Inferior parietal cortex (tissue), 1 donor: ENCODE data around the gene DAPK3.
"Not testable (repeated sequence)": the region's sequence is repeated elsewhere in the genome, so short reads cannot be mapped to it uniquely, and the experiment has no call there.

ENCODE experiments used
- DNase-seq: peaks from one replicate; pipeline ENCODE4 v3.0.0-alpha.2; 2016; ENCODE audit errors: extremely low spot score

DAPK3 gene

DNA sequence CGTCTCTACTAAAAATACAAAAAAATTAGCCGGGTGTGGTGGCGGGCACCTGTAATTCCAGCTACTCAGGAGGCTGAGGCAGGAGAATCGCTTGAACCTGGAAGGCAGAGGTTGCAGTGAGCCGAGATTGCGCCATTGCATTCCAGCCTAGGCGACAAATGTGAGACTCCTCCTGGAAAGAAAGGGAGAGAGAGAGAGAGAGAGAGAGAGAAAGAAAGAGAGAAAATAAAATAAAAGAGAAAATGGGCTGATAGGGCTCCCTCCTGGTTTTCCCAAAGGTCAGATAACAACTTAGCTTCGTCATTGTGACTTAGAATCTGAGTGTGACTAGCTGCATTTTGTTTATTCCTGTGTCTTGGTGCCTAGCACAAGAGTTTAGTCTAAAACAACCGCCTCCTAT is 34.5 kb upstream of the DAPK3 start:
- DNase-seq = not testable (repeated sequence)

DNA sequence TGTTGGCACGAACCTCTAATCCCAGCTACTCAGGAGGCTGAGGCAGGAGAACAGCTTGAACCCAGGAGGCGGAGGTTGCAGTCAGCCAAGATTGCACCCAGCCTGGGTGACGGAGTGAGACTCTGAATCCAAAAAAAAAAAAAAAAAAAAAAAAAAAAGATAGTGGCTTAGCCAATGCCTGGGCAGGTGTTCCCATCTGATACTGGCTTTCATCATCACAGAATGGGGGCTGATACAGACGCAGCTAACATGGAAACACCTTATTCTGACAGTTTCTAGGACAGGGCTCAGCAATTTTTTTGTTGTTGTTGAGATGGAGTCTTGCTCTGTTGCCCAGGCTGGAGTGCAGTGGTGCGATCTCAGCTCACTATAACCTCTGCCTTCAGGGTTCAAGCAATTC is 29.9 kb upstream of the DAPK3 start:
- not testable (repeated sequence) for DNase-seq

DNA sequence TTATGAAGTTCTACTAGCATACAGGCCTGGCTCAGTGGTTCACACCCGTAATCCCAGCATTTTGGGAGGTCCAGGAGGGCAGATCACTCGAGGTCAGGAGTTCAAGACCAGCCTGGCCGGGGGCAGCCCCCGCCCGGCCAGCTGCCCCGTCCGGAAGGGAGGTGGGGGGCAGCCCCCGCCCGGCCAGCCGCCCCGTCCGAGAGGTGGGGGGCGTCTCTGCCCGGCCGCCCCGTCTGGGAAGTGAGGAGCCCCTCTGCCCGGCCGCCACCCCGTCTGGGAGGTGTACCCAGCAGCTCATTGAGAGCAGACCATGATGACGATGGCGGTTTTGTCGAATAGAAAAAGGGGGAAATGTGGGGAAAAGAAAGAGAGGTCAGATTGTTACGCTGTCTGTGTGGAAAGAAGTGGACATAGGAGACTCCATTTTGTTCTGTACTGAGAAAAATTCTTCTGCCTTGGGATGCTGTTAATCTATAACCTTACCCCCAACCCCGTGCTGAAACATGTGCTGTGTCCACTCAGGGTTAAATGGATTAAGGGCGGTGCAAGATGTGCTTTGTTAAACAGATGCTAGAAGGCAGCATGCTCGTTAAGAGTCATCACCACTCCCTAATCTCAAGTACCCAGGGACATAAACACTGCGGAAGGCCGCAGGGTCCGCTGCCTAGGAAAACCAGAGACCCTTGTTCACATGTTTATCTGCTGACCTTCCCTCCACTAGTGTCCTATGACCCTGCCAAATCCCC is 27.9 kb upstream of the DAPK3 start:
- DNase-seq = not testable (repeated sequence)

DNA sequence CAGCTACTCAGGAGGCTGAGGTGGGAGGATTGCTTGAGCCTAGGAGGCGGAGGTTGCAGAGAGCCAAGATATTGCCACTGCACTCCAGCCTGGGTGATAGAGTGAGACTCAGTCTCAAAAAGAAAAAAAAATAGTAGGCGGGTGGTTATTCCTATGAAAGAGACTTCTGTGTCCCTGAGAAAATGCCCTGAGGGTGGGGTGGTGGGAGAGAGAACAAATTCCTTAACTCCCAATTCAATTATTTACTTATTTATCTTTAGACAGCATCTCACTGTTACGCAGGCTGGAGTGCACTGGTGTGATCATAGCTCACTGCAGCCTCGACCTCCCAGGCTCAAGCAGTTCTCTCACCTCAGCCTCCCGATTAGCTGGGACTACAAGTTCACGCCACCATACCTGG is 24.7 kb upstream of the DAPK3 start:
- no peak for DNase-seq

DNA sequence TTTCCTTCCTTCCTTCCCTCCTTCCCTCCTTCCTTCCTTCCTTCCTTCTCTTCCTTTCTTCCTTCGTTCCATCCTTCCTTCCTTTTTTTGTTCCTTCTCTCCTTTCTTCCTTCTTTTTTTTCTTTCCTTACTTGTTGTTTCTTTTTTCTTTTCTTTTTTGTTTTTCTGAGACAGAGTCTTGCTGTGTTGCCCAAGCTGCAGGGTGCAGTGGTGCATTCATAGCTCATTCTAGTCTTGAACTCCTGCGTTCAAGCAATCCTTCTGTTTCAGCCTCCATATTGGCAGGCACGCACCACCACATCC is 19.9 kb upstream of the DAPK3 start:
- no peak for DNase-seq

DNA sequence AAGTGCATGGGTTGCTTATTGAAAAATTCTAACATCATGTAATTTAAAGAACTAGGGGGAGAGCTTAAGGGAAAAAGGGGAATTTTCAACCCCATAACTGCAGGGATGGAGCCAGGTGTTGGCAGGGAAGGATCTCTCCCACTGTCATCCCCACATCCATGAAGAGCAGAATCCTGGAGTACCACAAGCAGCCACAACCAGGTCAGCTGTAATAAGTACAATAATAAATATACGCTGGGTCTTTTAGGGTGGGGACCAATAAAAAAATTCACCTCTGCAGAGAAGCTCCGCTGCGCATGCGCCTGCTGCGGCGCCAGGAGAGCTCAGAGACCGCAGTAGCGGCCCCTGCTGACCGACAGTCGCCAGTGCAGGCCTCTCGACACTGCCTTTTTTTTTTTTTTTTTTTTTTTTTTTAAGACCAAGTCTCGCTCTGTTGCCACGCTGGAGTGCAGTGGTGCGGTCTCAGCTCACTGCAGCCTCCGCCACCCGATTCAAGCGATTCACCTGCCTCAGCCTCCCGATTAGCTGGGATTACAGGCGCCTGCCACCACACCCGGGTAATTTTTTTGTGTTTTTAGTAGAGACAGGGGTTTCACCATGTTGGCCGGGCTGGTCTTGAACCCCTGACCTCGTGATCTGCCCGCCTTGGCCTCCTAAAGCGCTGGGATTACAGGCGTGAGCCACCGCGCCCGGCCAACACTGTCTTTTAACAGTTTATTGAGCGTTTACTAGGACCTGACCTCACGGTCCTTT is 16.9 kb upstream of the DAPK3 start:
- DNase-seq = peak; percentile 89

DNA sequence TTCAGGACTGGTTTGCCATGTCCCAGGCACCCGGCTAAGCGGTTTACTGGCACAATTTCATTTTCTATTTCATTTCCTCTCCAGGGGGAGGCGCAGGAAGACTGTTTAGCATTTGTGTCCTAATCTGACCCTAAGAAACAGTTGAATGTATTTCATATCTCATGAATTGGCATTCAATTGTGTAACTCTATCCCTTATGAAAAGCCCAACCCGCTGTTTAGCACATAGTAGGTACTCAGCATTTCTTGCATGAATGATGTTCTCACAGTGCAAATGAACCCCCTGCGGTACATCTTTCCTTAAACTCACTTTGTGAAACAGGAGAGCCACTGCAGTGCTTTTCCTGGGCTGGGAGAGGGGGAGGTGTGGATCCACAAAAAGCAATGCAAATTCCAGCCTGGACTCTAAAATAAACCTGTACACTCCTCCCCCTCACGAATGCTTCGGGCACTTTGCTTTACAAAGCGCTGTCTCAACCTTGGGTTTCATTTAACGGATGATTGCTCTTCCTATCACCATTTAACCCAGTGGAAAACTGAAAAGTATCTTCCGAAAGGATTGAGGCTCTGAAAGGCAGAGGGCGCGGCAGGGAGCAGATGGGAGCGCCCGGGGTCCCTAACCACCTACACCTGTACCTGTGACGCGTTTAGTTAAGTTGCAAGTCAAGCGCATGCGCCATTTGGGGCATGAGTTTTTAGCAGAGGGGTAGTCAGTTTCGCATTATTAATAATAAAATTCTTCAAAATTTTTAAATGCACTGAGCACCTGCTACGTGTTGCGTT is 15.6 kb upstream of the DAPK3 start:
- DNase-seq = peak; percentile 92

DNA sequence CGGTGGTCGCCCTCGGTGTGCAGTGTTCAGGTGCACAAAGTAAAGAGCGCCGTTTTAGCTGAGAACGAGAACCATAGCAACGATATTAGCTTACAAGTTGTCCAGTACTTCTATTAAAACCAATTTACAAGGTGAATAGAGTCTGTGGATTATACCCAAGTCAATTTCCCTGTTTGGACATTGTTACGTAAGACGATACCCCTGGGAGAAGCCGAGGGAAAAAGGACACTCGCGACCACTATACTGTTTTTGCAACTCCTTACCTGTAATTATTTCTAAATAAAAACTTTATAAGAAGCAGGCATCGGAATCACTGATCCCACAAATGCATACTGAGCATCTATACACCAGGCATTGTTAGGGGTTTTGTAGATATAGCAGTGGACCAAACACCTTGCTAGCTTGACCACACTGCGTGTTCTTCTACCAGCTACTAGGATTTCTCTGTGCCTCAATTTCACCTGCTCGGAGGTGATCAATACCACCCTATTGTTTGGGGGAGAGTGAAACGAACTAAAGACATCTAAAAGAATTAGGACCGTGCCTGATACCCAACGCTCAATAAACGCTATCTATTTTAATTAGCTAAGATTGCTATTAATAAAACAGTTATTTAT is 14.9 kb upstream of the DAPK3 start:
- DNase-seq = peak; percentile 43

DNA sequence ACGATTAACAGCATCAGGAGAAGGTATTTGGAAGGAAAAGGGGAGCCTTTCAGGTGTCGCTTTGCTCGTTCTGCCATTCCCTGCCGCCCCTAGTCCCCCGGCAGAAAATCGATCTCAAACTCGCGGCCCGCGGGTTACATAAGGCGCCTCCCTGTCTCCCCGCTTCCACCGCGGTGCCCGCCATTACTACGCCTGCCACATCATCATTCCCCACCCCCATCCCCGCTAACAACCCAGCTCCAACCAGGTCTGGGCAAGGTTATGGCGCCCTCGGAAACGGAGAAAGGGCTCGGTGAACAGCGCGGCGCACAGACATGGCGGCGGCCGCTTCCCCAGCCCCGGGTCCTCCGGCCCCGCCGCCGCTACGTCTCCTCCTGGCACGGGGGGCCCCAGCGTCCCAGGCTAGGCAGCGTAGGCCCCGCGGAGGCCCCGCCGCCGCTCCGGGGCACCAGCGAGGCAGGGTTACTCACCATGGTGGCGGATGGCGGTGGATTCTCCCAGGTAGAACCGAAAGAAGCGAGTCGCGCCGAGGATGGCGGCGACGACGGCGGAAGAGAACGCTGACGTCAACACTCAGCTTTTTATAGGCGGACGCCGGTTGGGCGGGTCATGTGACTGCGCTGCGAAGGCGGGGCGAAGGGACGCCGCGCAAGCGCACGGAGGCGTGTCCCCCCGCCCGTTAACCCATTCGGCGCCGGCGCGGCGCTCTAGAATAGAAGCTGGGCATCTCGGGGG is 14.2 kb upstream of the DAPK3 start, which contains the start of gene EEF2:
Gene EEF2 (minus strand): TSS at position 556 of the 735 bp plus-strand sequence. CDS start 83 bp downstream, at position 473.
- peak; percentile 94 for DNase-seq

DNA sequence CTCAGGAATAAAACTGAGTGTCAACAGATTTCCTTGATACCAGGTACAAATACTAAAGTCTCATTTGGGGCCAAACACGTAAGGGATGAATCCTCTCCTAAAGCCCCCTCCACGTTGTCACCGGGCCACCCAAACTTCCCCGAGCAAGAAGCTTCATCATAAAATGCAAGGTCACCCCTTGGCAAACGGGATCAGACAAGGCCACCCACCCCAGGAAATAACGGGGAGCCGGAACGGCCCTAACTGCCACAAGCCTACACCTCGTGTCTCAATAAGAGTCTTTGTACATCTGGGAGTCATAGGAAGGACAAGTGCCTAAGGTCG is 13.6 kb upstream of the DAPK3 start:
- no peak for DNase-seq

DNA sequence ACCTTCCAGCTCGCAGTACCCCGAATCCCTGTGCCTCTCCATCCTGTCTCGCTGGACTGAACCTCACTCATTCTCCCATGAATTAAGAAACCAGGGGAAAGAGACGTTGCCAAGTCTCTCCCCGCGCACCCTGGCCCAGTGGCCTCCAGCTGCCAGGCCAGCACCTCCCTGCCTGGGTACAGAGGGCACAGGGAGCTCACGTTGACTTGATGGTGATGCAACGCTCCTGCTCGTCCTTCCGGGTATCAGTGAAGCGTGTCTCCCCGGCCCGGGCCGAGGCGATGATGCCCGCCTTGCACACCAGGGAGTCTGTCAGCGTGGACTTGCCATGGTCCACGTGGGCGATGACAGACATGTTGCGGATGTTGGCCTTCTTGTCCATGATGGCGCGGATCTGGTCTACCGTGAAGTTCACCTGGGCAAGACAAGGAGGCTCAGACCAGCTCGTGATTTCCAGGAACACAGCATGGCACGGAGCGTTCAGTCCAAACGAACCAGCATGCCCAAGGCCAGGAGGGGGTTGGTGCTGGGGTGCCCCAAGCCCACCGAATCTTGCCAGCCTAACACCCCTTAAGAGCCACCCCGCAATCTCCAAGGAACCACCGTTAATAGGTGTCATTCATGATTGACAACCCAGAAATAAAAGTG is 13.2 kb upstream of the DAPK3 start:
- DNase-seq = no peak

DNA sequence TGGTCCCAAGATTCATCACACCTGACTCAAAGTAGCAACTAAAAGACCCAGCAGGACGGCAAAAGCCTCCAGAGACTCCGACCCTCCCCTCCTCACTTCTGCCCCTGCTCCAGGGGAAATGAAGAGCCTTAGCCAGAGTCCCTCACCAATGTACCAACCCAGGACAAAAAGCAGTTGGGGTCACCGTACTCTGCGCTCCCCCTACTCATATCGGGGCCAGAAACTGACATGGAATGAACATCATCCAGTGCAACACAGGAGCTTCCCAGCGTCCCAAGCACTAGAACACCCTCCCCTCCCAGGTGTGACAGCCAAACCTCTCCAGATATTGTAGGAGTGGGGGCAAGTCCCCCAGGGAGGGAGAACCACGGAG is 12.6 kb upstream of the DAPK3 start:
- DNase-seq = no peak

DNA sequence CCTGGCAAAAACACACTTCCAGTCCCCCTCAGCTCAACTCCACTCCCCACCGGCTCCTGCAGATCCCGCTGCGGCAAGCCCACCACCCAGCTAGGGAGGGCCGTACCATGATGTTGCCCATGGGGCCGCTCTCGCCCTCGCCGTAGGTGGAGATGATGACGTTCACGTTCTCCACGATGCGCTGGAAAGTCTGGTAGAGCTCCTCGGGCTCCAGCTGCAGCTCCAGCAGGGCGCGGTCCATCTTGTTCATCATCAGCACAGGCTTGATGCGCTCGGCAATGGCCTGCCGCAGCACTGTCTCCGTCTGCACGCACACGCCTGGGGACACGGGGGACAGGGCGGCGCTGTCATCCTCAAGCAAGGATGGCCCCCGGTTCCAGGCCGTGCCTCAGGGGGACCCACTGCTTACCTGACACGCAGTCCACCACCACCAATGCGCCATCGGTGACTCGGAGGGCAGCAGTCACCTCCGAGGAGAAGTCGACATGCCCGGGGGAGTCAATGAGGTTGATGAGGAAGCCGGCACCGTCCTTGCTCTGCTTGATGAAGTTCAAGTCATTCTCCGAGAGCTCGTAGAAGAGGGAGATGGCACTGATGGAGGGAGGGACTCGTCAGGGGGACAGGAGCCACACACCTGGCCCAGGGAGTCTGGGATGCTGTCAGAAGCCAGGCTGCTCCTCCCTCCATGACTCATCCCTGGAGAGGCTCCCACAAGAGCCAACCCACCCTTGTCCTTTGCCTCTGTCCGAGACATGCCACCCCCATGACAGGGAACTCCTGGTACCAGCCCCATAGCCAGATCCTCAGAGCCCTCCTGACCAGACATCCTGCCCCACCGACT is 12.0 kb upstream of the DAPK3 start:
- DNase-seq = no peak

DNA sequence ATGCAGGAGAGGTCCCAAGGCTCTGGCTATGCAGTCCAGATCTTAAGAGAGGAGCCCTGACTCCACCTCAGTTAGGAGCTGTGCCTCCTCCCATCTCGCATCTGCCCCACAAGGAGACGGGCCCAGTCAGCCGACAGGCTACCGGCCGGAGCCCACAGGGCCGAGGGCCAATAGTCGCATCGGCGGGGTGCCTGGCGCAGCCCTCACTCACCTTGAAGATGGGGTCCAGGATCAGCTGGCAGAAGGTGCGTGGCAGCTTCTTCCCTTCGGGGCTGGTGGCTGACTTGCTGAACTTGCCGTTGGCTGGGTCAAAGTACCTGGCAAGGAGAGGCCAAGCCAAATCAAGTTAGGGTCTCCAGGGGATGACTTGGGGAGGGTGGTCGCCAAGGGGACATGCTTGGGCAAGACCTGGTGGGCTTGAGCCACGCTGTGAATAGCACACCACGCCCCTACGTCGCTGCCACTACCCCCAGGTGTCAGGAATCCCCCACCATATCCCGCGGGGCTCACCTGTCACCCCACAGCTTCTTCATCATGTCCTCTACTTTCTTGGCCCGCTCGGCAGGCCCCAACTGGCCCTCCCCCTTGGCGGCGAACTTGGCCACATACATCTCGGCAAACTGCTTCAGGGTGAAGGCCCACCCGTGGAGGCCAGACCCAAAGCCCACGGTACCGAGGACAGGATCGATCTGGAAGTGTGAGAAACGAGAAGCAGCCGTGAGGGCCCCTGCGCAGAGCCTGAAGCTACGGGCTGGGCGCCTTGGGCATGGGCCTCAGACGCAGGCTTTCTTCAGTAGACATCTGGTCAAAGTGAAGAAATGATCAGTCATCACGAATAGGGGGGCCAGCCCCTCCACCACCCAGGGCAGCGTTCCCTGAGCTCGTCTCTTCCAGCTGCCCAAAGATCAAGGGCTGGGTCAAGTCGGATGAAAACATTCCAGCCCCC is 11.1 kb upstream of the DAPK3 start:
- DNase-seq = no peak

DNA sequence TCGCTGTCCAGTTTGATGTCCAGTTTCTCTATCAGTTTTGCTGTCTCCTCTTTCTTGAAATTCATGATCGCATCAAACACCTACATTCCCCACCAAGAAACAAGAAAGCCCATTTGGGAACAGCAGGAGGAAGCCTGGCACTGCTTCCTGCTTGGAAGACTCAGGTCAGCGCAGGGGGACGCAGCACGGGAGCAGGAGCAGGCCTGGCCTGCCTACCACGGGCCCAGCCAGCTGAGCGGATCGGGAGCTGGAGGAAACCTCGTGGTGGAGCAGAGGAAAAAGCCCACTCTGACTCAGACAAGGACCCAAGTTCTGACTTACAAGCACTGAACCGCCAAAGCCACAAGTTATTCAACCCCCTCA is 10.5 kb upstream of the DAPK3 start:
- DNase-seq = no peak

DNA sequence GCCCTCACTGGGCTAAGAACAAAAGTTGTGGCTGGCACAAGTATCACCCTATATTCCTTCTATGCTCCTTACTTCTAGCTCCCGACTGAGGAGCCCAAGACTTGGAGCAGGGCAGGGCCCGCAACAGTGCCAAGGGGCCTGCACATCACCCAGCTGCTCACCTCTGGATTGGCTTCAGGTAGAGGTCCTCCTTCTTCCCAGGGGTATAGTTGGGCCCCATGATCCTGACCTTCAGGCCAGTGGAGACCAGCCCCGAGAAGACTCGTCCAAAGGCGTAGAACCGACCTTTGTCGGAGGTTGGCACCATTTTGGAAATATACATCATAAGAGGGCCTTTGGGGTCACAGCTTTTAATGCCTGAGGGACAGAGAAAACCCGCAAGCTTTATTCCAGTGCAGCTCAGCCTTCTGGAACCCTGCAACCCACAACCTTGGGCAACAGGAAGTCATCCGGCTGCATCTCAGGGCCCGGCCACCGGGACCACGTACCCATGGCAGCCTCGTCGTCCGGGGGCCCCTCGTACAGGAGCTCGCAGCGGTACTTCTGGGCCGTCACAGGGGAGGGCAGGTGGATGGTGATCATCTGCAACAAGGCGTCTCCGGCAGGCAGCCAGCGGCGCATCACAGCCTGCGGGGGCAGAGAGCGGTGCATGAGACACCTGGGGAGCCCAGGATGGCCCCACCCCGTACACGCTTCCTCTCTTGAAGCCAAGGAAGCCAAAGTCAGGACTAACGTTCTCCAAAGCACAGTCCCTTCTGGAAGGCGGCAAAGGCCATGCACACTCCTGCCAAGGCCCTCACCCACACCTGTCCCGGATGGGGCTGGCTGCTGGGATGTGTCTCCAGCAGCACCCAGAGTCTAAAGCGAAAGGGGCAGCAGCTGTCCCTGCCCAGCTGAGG is 9.7 kb upstream of the DAPK3 start:
- no peak for DNase-seq

DNA sequence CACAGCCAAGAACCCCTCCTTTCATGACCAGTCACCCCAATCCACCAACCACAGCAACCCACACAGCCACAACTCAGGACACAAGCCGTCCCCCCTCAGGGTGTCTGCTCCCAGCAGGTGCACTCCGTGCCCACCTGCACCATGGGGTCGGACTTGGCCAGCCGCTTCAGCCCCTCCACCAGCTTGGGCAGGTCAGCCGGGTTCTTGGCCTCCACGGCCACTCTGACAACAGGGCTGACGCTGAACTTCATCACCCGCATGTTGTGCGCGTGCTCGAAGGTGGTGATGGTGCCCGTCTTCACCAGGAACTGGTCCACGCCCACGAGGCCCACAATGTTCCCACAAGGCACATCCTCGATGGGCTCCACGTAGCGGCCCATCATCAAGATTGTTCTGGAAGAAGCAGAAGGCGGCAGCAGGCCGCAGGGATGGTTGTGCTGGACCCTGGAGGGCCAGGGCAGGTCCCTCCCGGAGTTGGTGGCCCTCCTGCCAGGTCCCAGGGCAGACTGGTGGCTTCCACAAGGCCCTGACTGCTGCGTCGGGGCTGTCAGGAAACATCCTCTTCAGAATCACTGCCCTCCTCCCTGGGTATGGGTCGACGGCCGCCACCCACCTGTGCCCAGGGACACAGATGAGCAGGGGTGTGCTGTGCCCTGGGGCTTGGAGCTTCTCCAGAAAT is 8.9 kb upstream of the DAPK3 start:
- no peak for DNase-seq

DNA sequence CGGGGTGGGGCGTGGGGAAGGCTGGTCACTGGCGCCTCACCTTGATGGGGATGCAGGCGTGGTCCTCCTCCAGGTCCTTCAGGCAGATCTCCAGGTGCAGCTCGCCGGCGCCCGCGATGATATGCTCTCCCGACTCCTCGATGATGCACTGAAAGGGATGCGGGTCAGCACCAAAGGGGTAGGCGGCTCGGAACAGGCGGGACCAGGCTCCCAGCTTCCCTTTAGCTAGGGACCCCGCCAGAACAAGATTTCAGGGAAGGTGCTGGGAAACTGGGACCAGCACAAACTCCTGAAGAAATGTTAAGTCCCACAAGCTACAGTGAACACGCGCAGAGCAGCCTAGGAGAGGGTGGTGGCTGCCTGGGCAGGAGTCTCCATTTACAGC is 8.4 kb upstream of the DAPK3 start:
- DNase-seq = no peak
